A673 (cell line): ENCODE results near the gene SGSM1.

Experiments used
- EZH2 ChIP-seq: fragments of 200-600 bp; sonication (generic); IDR thresholded peaks from 2 replicates; pipeline ENCODE4 v1.6.1; 2017; ENCODE audit warnings: borderline replicate concordance, low read depth, mild to moderate bottlenecking, mixed read lengths, antibody characterized with exemption, low read length; ENCODE audit not compliant: poor library complexity, severe bottlenecking
- TF ChIP-seq, protein P1 (sequence below): fragments of 300-800, 200-600 bp; sonication (generic); conservative IDR thresholded peaks from 2 replicates; pipeline ENCODE4 v1.5.1; 2017; ENCODE audit warnings: low read depth, mild to moderate bottlenecking, antibody characterized with exemption, low read length, moderate library complexity, mixed read lengths

DNA sequence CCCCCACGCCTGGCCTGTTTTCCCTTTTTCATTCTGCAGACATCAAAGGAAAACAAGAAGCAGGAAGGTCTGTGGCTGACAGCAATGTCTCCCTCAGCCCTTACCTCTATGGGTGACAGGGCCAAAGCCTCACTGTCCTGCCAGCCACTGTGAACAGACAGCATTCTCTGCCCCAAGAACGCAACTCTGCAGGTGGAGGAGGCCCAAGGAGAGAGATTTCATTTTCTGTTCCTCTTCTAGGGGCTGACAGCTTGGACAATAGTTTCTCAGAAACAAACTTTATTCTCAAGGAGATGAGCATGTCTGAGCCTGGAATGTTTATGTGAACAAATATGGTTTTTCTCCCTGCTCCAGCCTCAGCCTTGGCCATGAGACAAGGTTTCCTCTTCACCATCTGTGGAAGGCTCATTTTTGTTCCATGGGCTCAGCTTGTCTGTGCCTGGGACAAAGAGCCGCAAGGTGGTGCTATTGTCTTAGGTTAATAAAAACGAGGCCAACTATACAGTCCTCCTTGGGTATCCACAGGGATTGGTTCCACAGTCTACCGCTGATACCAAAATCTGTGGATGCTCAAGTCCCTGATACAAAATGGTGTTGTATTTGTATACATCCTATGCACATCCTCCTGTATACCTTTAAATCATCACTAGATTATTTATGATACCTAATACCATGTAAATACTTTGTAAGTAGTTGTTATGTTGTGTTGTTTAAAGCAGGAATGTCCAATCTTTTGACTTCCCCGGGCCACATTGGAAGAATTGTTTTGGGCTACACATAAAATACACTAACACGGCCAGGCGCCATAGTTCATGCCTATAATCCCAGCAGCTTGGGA, 37.3 kb upstream of the SGSM1 start:
- TF ChIP-seq EZH2, result no peak
- TF ChIP-seq, protein P1, sequence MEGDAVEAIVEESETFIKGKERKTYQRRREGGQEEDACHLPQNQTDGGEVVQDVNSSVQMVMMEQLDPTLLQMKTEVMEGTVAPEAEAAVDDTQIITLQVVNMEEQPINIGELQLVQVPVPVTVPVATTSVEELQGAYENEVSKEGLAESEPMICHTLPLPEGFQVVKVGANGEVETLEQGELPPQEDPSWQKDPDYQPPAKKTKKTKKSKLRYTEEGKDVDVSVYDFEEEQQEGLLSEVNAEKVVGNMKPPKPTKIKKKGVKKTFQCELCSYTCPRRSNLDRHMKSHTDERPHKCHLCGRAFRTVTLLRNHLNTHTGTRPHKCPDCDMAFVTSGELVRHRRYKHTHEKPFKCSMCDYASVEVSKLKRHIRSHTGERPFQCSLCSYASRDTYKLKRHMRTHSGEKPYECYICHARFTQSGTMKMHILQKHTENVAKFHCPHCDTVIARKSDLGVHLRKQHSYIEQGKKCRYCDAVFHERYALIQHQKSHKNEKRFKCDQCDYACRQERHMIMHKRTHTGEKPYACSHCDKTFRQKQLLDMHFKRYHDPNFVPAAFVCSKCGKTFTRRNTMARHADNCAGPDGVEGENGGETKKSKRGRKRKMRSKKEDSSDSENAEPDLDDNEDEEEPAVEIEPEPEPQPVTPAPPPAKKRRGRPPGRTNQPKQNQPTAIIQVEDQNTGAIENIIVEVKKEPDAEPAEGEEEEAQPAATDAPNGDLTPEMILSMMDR, result peak; percentile 83
